Cardiac atrium fibroblast (primary cell): Measurements from ENCODE around the gene FGD5. TPM values are rescaled to one million over a fixed set of nuclear protein-coding genes. Genes with fewer than 3 reads are reported as not detected.

Experiments
- total RNA-seq: library from RNA; depleted of rRNA; stranded (reverse); fragments of >200 nt; gene quantifications from 2 replicates; pipeline ENCODE4 v1.2.3, GENCODE V29; 2015

The FGD5 gene
- 5.1 and 5.3 TPM in 2 replicates for total RNA-seq

GRCh38 chr3:14818804-14819500, at the start of gene FGD5:
Gene FGD5 (plus strand): TSS chr3:14818962. CDS start chr3:14819072, 110 bp downstream.

DNA sequence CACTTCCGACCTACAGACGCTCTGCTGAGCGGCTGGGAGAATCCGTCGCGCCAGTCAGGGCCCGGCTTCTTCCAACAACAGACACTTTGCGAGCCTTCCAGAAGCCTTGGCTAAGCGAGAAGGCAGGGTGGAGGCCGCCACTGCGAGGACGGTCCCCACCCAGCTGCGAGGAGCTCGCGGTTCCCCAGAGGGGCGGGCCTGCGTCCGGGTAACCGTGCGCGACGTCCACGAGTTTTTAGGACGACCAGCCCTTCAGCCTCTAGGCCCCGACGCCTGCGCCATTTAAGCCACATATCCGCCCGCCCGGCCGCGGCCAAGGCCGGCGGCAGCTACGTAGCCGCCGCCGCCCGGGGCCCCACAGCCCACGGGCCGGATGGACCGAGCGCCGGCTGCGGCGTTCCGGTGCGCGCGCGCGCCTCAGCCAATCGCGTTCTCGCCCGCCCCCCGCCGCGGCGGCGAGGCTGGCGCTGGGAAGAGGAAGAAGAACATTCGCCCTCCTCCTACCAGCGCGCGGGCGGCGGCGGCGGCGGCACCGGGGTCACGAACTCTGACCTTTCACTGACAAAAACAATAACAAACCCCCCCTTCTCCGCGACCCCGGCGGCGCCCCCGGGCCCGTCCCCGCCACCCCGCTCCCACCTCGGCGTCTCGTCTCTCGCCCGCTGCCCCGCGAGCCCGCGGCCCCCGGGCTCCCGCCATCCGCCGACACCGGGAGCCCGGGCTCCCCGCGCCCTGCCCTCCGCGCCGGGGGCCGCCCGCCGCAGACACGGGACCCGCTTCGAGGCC, 128.5 kb downstream of the FGD5 start, which contains the start of gene NR2C2:
TSS of gene NR2C2 (plus strand) at position 484 of the 786 bp plus-strand sequence. CDS start 56,332 bp downstream, outside the sequence.

Other genes starting within 250 kb of the FGD5 start
- gene CCDC174, start 167.2 kb upstream of the FGD5 start, total RNA-seq = 6.0 and 8.1 TPM in 2 replicates
- gene C3orf20, start 143.8 kb upstream of the FGD5 start, total RNA-seq = not detected in 2 replicates
- gene NR2C2, start 128.6 kb downstream of the FGD5 start, total RNA-seq = 12.3 and 17.7 TPM in 2 replicates
- 9.0 and 51.4 TPM in 2 replicates for gene MRPS25, start 246.4 kb downstream of the FGD5 start, total RNA-seq